ENCODE measurements around the gene CUTA. TPM values are rescaled to one million over a fixed set of nuclear protein-coding genes. Genes with fewer than 3 reads are reported as not detected.
A peak's percentile ranks its signal among the peaks of the same experiment; 100 is the strongest.

Gene CUTA
- polyA plus RNA-seq, 1 of the 3 experiments (the other 2 are of a cell fraction): 444 TPM

DNA sequence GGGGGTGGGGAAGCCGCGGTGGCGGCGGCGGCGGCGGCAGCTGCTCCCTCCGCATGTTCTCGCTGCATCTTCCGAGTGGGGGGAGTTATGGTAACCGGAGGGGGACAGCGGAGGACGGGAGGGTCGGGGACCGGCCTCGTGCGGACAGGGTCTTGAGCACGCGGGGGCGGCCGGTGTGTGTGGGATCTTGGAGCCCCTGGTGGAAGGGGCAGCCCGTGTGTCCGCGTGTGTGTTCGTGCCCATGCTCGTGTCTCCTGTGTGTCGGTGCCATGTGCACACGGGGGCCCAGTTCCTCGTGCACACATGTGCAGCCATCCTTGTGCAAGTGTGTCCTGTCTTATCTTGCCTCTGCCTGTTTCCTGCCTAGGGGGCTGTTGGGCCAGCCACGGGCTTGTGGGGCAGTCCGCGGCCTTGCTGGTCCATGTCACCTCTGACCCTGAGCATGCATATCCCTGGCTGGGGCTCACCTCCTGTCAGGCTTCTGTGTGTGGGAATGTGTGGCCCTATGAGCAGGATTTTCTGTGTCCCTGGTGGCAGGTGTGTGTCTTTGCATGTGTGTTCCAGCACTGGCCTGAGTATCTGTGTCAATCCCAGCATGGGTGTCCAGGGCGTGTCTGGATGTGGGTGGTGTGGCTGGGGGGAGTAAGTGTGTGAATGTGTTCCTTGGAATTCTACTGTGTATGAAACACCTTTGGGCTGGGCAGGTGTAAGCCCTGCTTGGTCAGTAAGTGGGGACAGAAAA is 10.5 kb upstream of the CUTA start:
- peaks cover 23% of the 10 kb centered on the region for H3F3A ChIP-seq (replicated peaks; ENCODE audit: insufficient read depth)
- H3K9me2 ChIP-seq: no peaks in the 10 kb centered on the region
- H3K36me3 ChIP-seq (replicated peaks in 1 of 2; ENCODE audit: control insufficient read depth in 1 of 2, insufficient read depth in 2 of 2, low read length in 1 of 2): no peaks in the 10 kb centered on the region
- H3K79me2 ChIP-seq (ENCODE audit: insufficient read depth): peaks cover 33% of the 10 kb centered on the region
- H3K27me3 ChIP-seq (ENCODE audit: insufficient read depth): no peaks in the 10 kb centered on the region
- CTCF ChIA-PET: interaction anchor here (0.7 to 1.6 kb wide), 5 partner anchors 9 to 54 kb away, joined by 3 to 12 read pairs (median 4); partner anchors contain the start of genes CUTA and SYNGAP1
- no peaks in the 10 kb centered on the region; the same call in 1 of the 2 replicates for H4K20me1 ChIP-seq (ENCODE audit: insufficient read depth)
- peaks cover 25 to 53% of the 10 kb centered on the region in 2 experiments for H3K4me1 ChIP-seq (ENCODE audit: control insufficient read depth in 1 of 2, insufficient read depth in 2 of 2, low read depth in 1 of 2, low read length in 1 of 2)
- H3K4me2 ChIP-seq: peak overlapping the region; percentile 84
- peak overlapping the region; percentile 66 to 73 for H3K4me3 ChIP-seq (ENCODE audit: low read depth in 2 of 2, low read length in 1 of 2)
- H3K9me3 ChIP-seq: no peaks in the 10 kb centered on the region
- H3K27ac ChIP-seq (ENCODE audit: low read depth in 2 of 2, low read length in 1 of 2): peak overlapping the region; percentile 26 to 58; a peak in 3 of 4 replicates
- DNase-seq: peak; percentile 71
- POLR2A ChIA-PET: no interaction called here
- no peak overlapping the region for H3K9ac ChIP-seq
- WGBS (ENCODE audit: low lambda C conversion rate): 46% methylated on average over 2 of the region's 33 CpGs
- H2AFZ ChIP-seq (ENCODE audit: low read depth): no peak overlapping the region
- TF ChIP-seq, protein P1, sequence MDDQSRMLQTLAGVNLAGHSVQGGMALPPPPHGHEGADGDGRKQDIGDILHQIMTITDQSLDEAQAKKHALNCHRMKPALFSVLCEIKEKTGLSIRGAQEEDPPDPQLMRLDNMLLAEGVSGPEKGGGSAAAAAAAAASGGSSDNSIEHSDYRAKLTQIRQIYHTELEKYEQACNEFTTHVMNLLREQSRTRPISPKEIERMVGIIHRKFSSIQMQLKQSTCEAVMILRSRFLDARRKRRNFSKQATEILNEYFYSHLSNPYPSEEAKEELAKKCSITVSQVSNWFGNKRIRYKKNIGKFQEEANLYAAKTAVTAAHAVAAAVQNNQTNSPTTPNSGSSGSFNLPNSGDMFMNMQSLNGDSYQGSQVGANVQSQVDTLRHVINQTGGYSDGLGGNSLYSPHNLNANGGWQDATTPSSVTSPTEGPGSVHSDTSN (IDR thresholded peaks at IDR 0.05): no peak
- TF ChIP-seq GABPA (IDR thresholded peaks at IDR 0.05; ENCODE audit: low read depth) (no peak), POLR2AphosphoS5 (IDR thresholded peaks at IDR 0.05; ENCODE audit: low read depth, low read length) (no peak), GATA2 (CRISPR knock-in tag; IDR thresholded peaks at IDR 0.05) (no peak), FOXM1 (IDR thresholded peaks at IDR 0.05; ENCODE audit: low read depth) (no peak), EZH2phosphoT487 (IDR thresholded peaks at IDR 0.05; ENCODE audit: borderline replicate concordance, low read depth) (no peak), MXI1 (IDR thresholded peaks at IDR 0.05; ENCODE audit: low read depth, low read length) (peak; percentile 85), RAD21 (IDR thresholded peaks at IDR 0.05; ENCODE audit: low read length) (0 out of 2 replicates have a peak, but pooled peaks have one; percentile 10), TEAD4 (IDR thresholded peaks at IDR 0.05; ENCODE audit: borderline replicate concordance, insufficient read depth) (no peak), MEF2A (IDR thresholded peaks at IDR 0.05; ENCODE audit: borderline replicate concordance, low read depth) (no peak), FOXJ3 (CRISPR knock-in tag; IDR thresholded peaks at IDR 0.05) (no peak), FOSL2 (IDR thresholded peaks at IDR 0.05; ENCODE audit: borderline replicate concordance, low read depth) (no peak), SIN3A (IDR thresholded peaks at IDR 0.05; ENCODE audit: borderline replicate concordance, low read depth, low read length) (0 out of 2 replicates have a peak, but pooled peaks have one; percentile 22), RCOR1 (IDR thresholded peaks at IDR 0.05; ENCODE audit: low read length) (no peak), NFIC (IDR thresholded peaks at IDR 0.05; ENCODE audit: borderline replicate concordance) (no peak), TAF1 (IDR thresholded peaks at IDR 0.05; ENCODE audit: borderline replicate concordance, low read depth, low read length) (no peak), RXRA (IDR thresholded peaks at IDR 0.05; ENCODE audit: borderline replicate concordance, low read depth) (no peak), CHD2 (IDR thresholded peaks at IDR 0.05; ENCODE audit: low read length, partially characterized antibody) (no peak)
- TF ChIP-seq, protein P2, sequence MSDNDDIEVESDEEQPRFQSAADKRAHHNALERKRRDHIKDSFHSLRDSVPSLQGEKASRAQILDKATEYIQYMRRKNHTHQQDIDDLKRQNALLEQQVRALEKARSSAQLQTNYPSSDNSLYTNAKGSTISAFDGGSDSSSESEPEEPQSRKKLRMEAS (IDR thresholded peaks at IDR 0.05; ENCODE audit: low read depth): peak; percentile 37; the same call in 1 of the 2 replicates
- TF ChIP-seq, protein P3, sequence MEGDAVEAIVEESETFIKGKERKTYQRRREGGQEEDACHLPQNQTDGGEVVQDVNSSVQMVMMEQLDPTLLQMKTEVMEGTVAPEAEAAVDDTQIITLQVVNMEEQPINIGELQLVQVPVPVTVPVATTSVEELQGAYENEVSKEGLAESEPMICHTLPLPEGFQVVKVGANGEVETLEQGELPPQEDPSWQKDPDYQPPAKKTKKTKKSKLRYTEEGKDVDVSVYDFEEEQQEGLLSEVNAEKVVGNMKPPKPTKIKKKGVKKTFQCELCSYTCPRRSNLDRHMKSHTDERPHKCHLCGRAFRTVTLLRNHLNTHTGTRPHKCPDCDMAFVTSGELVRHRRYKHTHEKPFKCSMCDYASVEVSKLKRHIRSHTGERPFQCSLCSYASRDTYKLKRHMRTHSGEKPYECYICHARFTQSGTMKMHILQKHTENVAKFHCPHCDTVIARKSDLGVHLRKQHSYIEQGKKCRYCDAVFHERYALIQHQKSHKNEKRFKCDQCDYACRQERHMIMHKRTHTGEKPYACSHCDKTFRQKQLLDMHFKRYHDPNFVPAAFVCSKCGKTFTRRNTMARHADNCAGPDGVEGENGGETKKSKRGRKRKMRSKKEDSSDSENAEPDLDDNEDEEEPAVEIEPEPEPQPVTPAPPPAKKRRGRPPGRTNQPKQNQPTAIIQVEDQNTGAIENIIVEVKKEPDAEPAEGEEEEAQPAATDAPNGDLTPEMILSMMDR (IDR thresholded peaks at IDR 0.05): peak; percentile 47
- TF ChIP-seq, protein P4, sequence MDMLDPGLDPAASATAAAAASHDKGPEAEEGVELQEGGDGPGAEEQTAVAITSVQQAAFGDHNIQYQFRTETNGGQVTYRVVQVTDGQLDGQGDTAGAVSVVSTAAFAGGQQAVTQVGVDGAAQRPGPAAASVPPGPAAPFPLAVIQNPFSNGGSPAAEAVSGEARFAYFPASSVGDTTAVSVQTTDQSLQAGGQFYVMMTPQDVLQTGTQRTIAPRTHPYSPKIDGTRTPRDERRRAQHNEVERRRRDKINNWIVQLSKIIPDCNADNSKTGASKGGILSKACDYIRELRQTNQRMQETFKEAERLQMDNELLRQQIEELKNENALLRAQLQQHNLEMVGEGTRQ (IDR thresholded peaks at IDR 0.05; ENCODE audit: borderline replicate concordance, low read depth, low read length): no peak
- TF ChIP-seq, protein P5, sequence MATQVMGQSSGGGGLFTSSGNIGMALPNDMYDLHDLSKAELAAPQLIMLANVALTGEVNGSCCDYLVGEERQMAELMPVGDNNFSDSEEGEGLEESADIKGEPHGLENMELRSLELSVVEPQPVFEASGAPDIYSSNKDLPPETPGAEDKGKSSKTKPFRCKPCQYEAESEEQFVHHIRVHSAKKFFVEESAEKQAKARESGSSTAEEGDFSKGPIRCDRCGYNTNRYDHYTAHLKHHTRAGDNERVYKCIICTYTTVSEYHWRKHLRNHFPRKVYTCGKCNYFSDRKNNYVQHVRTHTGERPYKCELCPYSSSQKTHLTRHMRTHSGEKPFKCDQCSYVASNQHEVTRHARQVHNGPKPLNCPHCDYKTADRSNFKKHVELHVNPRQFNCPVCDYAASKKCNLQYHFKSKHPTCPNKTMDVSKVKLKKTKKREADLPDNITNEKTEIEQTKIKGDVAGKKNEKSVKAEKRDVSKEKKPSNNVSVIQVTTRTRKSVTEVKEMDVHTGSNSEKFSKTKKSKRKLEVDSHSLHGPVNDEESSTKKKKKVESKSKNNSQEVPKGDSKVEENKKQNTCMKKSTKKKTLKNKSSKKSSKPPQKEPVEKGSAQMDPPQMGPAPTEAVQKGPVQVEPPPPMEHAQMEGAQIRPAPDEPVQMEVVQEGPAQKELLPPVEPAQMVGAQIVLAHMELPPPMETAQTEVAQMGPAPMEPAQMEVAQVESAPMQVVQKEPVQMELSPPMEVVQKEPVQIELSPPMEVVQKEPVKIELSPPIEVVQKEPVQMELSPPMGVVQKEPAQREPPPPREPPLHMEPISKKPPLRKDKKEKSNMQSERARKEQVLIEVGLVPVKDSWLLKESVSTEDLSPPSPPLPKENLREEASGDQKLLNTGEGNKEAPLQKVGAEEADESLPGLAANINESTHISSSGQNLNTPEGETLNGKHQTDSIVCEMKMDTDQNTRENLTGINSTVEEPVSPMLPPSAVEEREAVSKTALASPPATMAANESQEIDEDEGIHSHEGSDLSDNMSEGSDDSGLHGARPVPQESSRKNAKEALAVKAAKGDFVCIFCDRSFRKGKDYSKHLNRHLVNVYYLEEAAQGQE (IDR thresholded peaks at IDR 0.05; ENCODE audit: low read depth, low read length): no peak

Measured in SK-N-SH (cell line).